Endothelial cell of umbilical vein (primary cell): ENCODE measurements around the gene MVK. TPM values are rescaled to one million over a fixed set of nuclear protein-coding genes. Genes with fewer than 3 reads are reported as not detected.

Experiments used
- BruUV-seq: library from RNA; stranded (reverse); fragments of 400-500 nt; replicated peaks from 2 replicates; lab custom pipeline; 2021; lab: Mats Ljungman, UMichigan
- CTCF ChIA-PET: fragments of 300-600, 350-600 bp; sonication (Branson Sonifier 250); formaldehyde crosslinking; loops from one replicate; lab custom pipeline; 2021; ENCODE audit warnings: antibody characterized with exemption, inconsistent platforms; lab: Charles Lee
- POLR2A ChIA-PET: fragments of 300-600, 350-600 bp; sonication (Branson Sonifier 250); formaldehyde crosslinking; loops from one replicate; lab custom pipeline; 2021; ENCODE audit warnings: antibody characterized with exemption, inconsistent platforms; lab: Charles Lee
- DNase-seq: peaks from one replicate; pipeline ENCODE4 v3.0.0-alpha.2; 2011; ENCODE audit warnings: low read depth, low spot score
- FAIRE-seq: peaks from 2 replicates; lab custom pipeline; 2011; peaks lifted over from hg19 to GRCh38; lab: Jason Lieb, UNC
- H2AFZ ChIP-seq: 2 replicates; pipeline ENCODE4 v1.6.0; 2012; ENCODE audit warnings: low read depth, low read length, control low read depth, inconsistent platforms
- H3K27ac ChIP-seq: 2 replicates; pipeline ENCODE4 v1.5.1; 2011; ENCODE audit warnings: low read depth, mild to moderate bottlenecking, control low read depth, low read length, moderate library complexity; ENCODE audit not compliant: insufficient read depth
- H3K27me3 ChIP-seq, 2 experiments: 2 replicates each; pipeline versions ENCODE4 v1.6.0 to v1.6.1; 2011; ENCODE audit warnings: low read length in 2 of 2, mixed read lengths in 1 of 2; ENCODE audit not compliant: control insufficient read depth in 2 of 2, insufficient read depth in 2 of 2
- H3K36me3 ChIP-seq, 2 experiments: 2 replicates in 1 of 2; 3 replicates in 1 of 2; pipeline ENCODE4 v1.5.1; 2011; ENCODE audit warnings: low read length in 2 of 2, mild to moderate bottlenecking in 1 of 2, moderate library complexity in 1 of 2; ENCODE audit not compliant: control insufficient read depth in 2 of 2, insufficient read depth in 2 of 2; ENCODE audit errors: extremely low read depth in 1 of 2
- H3K4me1 ChIP-seq: 3 replicates; pipeline ENCODE4 v1.5.1; 2011; ENCODE audit warnings: mild to moderate bottlenecking, low read length; ENCODE audit not compliant: control insufficient read depth, insufficient read depth; ENCODE audit errors: extremely low read depth
- H3K4me2 ChIP-seq: 2 replicates; pipeline ENCODE4 v1.6.1; 2011; ENCODE audit warnings: low read length, control low read depth, mixed read lengths; ENCODE audit not compliant: insufficient read depth
- H3K4me3 ChIP-seq, 3 experiments: fragments of 200-600 bp in 1 of 3; sonication (generic), shearing (Covaris generic) in 1 of 3; replicated peaks in 1 of 3; 2 replicates each; pipeline ENCODE4 v1.5.1; 2011 to 2016; ENCODE audit warnings: control low read depth in 3 of 3, low read length in 3 of 3, mild to moderate bottlenecking in 2 of 3, inconsistent platforms in 1 of 3, low read depth in 1 of 3, moderate library complexity in 1 of 3; ENCODE audit not compliant: insufficient read depth in 1 of 3
- H3K79me2 ChIP-seq: 2 replicates; pipeline ENCODE4 v1.6.0; 2012; ENCODE audit warnings: low read length, inconsistent platforms; ENCODE audit not compliant: control insufficient read depth, insufficient read depth
- H3K9ac ChIP-seq: replicated peaks from 2 replicates; pipeline ENCODE3; 2011; ENCODE audit warnings: low read length, control low read depth; ENCODE audit not compliant: insufficient read depth; ENCODE audit errors: extremely low read depth
- H3K9me1 ChIP-seq: replicated peaks from 3 replicates; pipeline ENCODE4 v1.6.0; 2011; ENCODE audit warnings: mild to moderate bottlenecking, low read length; ENCODE audit not compliant: control insufficient read depth, insufficient read depth; ENCODE audit errors: extremely low read depth
- H3K9me3 ChIP-seq: replicated peaks from 2 replicates; pipeline ENCODE4 v1.5.1; 2012; ENCODE audit warnings: low read length, inconsistent platforms; ENCODE audit not compliant: control insufficient read depth, insufficient read depth
- H4K20me1 ChIP-seq: replicated peaks from 2 replicates; pipeline ENCODE3; 2011; ENCODE audit warnings: mild to moderate bottlenecking, low read length; ENCODE audit not compliant: control insufficient read depth, insufficient read depth; ENCODE audit errors: extremely low read depth
- EZH2 ChIP-seq: IDR thresholded peaks from 2 replicates; pipeline ENCODE4 v1.6.1; 2012; ENCODE audit warnings: borderline replicate concordance, low read depth, mild to moderate bottlenecking, moderate library complexity, low read length, inconsistent platforms; ENCODE audit not compliant: severe bottlenecking
- FOS ChIP-seq: IDR thresholded peaks from 2 replicates; pipeline ENCODE4 v1.6.1; 2011; ENCODE audit warnings: mild to moderate bottlenecking, low read length, moderate library complexity, borderline replicate concordance; ENCODE audit not compliant: insufficient read depth
- GATA2 ChIP-seq: IDR thresholded peaks from 2 replicates; pipeline ENCODE4 v1.7.0; 2011; ENCODE audit warnings: low read depth, mild to moderate bottlenecking, moderate library complexity, mixed read lengths, low read length; ENCODE audit not compliant: insufficient read length, insufficient read depth
- JUN ChIP-seq: IDR thresholded peaks from 2 replicates; pipeline ENCODE4 v1.6.1; 2011; ENCODE audit warnings: borderline replicate concordance, low read depth; ENCODE audit not compliant: insufficient read length, insufficient read depth
- MAX ChIP-seq: IDR thresholded peaks from 2 replicates; pipeline ENCODE4 v1.6.1; 2011; ENCODE audit not compliant: insufficient read depth, insufficient read length
- MYC ChIP-seq: IDR thresholded peaks from one replicate; pipeline ENCODE4 v1.6.1; 2011; ENCODE audit warnings: mild to moderate bottlenecking, low read depth, low read length
- POLR2A ChIP-seq: IDR thresholded peaks from 2 replicates; pipeline ENCODE4 v1.6.1; 2012; ENCODE audit warnings: low read depth, mild to moderate bottlenecking, control low read depth, low read length
- POLR2AphosphoS5 ChIP-seq: IDR thresholded peaks from 2 replicates; pipeline ENCODE4 v1.6.1; 2012; ENCODE audit warnings: low read depth, mild to moderate bottlenecking, control low read depth, low read length, moderate library complexity; ENCODE audit not compliant: insufficient read depth
- dilution Hi-C: fragments of 300-500 bp; cut with MboI; formaldehyde crosslinking; loops from one replicate; pipeline ENCODE4 v1.15.0; 2019; ENCODE audit warnings: low sequenced_read_pairs; ENCODE audit not compliant: extremely low pct_ligation_motif_present
- intact Hi-C: fragments of 100-400 bp; cut with micrococcal nuclease; formaldehyde crosslinking; loops from one replicate; pipeline ENCODE4 v1.10.0; 2022
- polyA plus RNA-seq, 4 experiments: library from polyadenylated mRNA; depleted of rRNA in 3 of 4; stranded (reverse) in 3 of 4; unstranded in 1 of 4; fragments of >200 nt; gene quantifications; 2 replicates each; pipeline versions ENCODE4 v1.2.1 to v1.2.3, GENCODE V29; 2011 to 2012; ENCODE audit warnings: missing spikeins in 1 of 4
- total RNA-seq: library from RNA; stranded (reverse); gene quantifications from 2 replicates; pipeline ENCODE4 v1.2.3, GENCODE V29; 2021
- TF ChIP-seq, protein P1 (sequence below), 2 donors: IDR thresholded peaks; 1 replicate in 1 of 2; 2 replicates in 1 of 2; pipeline ENCODE4 v1.5.1; 2011; ENCODE audit warnings: low read length in 2 of 2, mild to moderate bottlenecking in 2 of 2, moderate library complexity in 2 of 2, control low read depth in 1 of 2, inconsistent platforms in 1 of 2, low read depth in 1 of 2; ENCODE audit not compliant: insufficient read depth in 1 of 2; ENCODE audit errors: extremely low read depth in 1 of 2

Gene MVK
- total and polyA plus RNA-seq, 2 donors (not counting 3 experiments of a cell fraction or from before 2014, with no cell fraction given): 32.6 to 42.6 TPM

DNA sequence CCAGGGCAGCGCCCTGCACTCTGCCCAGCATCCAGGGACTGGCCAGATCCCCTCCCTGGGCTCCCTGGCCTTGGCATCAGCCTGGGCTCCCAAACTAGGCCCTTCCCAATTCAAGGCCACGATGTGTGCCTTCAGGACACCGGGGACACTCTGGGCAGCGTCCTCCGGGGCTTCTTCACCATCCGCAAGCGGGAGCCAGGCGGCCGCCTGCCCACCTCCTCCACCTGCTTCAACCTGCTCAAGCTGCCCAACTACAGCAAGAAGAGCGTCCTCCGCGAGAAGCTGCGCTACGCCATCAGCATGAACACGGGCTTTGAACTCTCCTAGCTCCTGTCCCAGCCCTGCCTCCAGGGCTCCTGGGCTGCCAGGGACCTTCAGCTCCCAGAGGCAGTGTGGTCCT lies 39.1 kb upstream of the MVK start:
- DNase-seq (no peak), FAIRE-seq (no peak)
- ChIA-PET POLR2A (no interaction called here), CTCF (interaction anchor here (1.0 kb wide), 1 partner anchor 9 kb away, joined by 3 read pairs; no protein-coding TSS in a partner anchor)
- no peaks in the 10 kb centered on the region for H3K79me2 ChIP-seq
- dilution Hi-C loops: no loop called here
- no peaks in the 10 kb centered on the region for H3K9me1 ChIP-seq
- TF ChIP-seq GATA2 (no peak), MAX (no peak), FOS (no peak)
- intact Hi-C loops: no loop called here
- H3K27me3 ChIP-seq: no peaks in the 10 kb centered on the region
- H3K9me3 ChIP-seq: no peaks in the 10 kb centered on the region
- H3K4me2 ChIP-seq: no peak overlapping the region
- no peak overlapping the region for H3K4me3 ChIP-seq
- H3K4me1 ChIP-seq: peaks cover 3% of the 10 kb centered on the region
- peaks cover 0 to 18% of the 10 kb centered on the region in 2 experiments for H3K36me3 ChIP-seq
- no peak overlapping the region for H3K27ac ChIP-seq
- H2AFZ ChIP-seq: no peak overlapping the region
- no peaks in the 10 kb centered on the region for H4K20me1 ChIP-seq
- H3K9ac ChIP-seq: no peak overlapping the region
- BruUV-seq: no TSS peak

- intact Hi-C loops: no loop called here
- BruUV-seq: no TSS peak
- H3K4me2 ChIP-seq: no peak overlapping the region
- H3K9ac ChIP-seq: no peak overlapping the region
- H4K20me1 ChIP-seq: no peaks in the 10 kb centered on the region
- FAIRE-seq (no peak), DNase-seq (no peak)
- H2AFZ ChIP-seq: no peak overlapping the region
- H3K36me3 ChIP-seq: peaks cover 0 to 13% of the 10 kb centered on the region in 2 experiments
- H3K4me1 ChIP-seq: peaks cover 8% of the 10 kb centered on the region
- H3K9me3 ChIP-seq: no peaks in the 10 kb centered on the region
- H3K4me3 ChIP-seq: no peak overlapping the region
- no peak for TF ChIP-seq POLR2A
- TF ChIP-seq POLR2AphosphoS5: no peak
- no peak for TF ChIP-seq FOS
- no peak for TF ChIP-seq MAX
- no peak for TF ChIP-seq JUN
- no peak for TF ChIP-seq MYC
- TF ChIP-seq GATA2: no peak
- TF ChIP-seq, protein P1, sequence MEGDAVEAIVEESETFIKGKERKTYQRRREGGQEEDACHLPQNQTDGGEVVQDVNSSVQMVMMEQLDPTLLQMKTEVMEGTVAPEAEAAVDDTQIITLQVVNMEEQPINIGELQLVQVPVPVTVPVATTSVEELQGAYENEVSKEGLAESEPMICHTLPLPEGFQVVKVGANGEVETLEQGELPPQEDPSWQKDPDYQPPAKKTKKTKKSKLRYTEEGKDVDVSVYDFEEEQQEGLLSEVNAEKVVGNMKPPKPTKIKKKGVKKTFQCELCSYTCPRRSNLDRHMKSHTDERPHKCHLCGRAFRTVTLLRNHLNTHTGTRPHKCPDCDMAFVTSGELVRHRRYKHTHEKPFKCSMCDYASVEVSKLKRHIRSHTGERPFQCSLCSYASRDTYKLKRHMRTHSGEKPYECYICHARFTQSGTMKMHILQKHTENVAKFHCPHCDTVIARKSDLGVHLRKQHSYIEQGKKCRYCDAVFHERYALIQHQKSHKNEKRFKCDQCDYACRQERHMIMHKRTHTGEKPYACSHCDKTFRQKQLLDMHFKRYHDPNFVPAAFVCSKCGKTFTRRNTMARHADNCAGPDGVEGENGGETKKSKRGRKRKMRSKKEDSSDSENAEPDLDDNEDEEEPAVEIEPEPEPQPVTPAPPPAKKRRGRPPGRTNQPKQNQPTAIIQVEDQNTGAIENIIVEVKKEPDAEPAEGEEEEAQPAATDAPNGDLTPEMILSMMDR (IDR thresholded peaks at IDR 0.05; ENCODE audit: extremely low read depth in 1 of 2, insufficient read depth in 1 of 2, low read depth in 1 of 2, low read length in 2 of 2): no peak
- no peak for TF ChIP-seq EZH2
- ChIA-PET CTCF (no interaction called here), POLR2A (no interaction called here)
- H3K79me2 ChIP-seq: no peaks in the 10 kb centered on the region
- no peaks in the 10 kb centered on the region for H3K9me1 ChIP-seq
- dilution Hi-C loops: no loop called here
- H3K27ac ChIP-seq: no peak overlapping the region
- H3K27me3 ChIP-seq: no peaks in the 10 kb centered on the region
These were observed 38.2 kb upstream of the MVK start for GRCh38 chr12:109535231-109535862.
